ENCODE results near the gene SP140. TPM values are rescaled to one million over a fixed set of nuclear protein-coding genes. Genes with fewer than 3 reads are reported as not detected.

Gene SP140
- polyA plus RNA-seq, result under 1 TPM; 0.28 to 0.71 TPM

DNA sequence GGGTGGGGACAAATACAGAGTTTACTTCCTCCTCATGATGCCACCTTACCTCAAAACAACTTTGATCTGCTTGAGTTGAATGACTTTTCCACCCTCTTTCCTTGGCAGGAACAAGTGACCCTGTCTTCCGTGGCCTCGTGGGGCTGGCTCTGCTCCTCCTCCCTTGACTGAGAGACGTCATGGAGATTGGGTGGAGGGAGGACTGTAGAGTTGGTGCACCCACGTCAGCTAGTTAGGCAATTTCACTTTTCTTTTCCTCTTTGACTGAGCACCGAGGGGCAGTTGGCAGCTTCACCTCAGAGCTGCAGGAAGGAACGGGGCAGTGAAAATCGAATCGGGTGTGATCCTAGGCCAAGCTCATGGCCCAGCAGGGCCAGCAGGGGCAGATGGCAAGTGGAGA is at the start of gene SP140:
Gene SP140, plus strand, starts transcription at position 251 of the 400 bp plus-strand sequence. Its CDS starts 109 bp downstream, at position 360.
- 67 to 71% methylated on average over 8 of the region's 8 CpGs for WGBS, 2 donors
- Histone ChIP-seq H3K9me3 (ENCODE audit: control insufficient read depth in 2 of 2, insufficient read depth in 1 of 2, low read depth in 1 of 2, low read length in 1 of 2) (no peaks in the 10 kb centered on the region), H3K4me1 (ENCODE audit: control insufficient read depth in 2 of 2, insufficient read depth in 2 of 2, low read length in 1 of 2) (peaks cover 0 to 3% of the 10 kb centered on the region in 2 donors), H3K4me3 (ENCODE audit: low read depth in 1 of 2, low read length in 2 of 2) (peak within 1 kb of the TSS in 1 of 2 donors; percentile 19), H3K27me3 (ENCODE audit: control insufficient read depth in 1 of 2, insufficient read depth in 2 of 2, low read length in 2 of 2) (no peaks in the 10 kb centered on the region), H3K27ac (ENCODE audit: low read depth in 2 of 2, low read length in 1 of 2) (peak within 1 kb of the TSS; percentile 47 to 66), H3K36me3 (ENCODE audit: control insufficient read depth in 2 of 2, insufficient read depth in 2 of 2, low read length in 1 of 2) (no peaks in the 10 kb centered on the region)

DNA sequence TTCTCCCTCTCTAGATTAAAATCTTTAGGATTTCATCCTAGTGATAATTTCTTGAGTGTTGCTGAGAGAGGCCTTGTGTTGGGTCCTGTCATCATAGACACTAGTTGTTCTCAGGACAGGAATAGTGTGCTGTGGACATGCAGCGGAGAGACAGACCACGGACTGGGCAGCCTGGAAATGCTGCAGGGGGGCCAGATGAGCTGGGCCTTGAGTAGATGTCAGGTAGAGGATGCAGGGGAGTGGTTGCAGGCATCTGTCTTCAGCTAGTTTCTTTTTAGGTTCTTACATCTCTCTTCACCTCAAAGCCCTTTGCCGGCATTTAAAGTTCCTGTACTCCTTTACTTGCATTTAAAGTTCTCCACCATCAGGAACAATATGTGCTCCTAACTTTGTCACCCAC is 48.5 kb upstream of the SP140 start:
- Histone ChIP-seq H3K4me3 (ENCODE audit: low read depth in 1 of 2, low read length in 2 of 2) (no peak overlapping the region), H3K36me3 (ENCODE audit: control insufficient read depth in 2 of 2, insufficient read depth in 2 of 2, low read length in 1 of 2) (peaks cover 17 to 18% of the 10 kb centered on the region in 2 donors), H3K4me1 (ENCODE audit: control insufficient read depth in 2 of 2, insufficient read depth in 2 of 2, low read length in 1 of 2) (no peaks in the 10 kb centered on the region), H3K27me3 (ENCODE audit: control insufficient read depth in 1 of 2, insufficient read depth in 2 of 2, low read length in 2 of 2) (no peaks in the 10 kb centered on the region), H3K27ac (ENCODE audit: low read depth in 2 of 2, low read length in 1 of 2) (no peak overlapping the region), H3K9me3 (ENCODE audit: control insufficient read depth in 2 of 2, insufficient read depth in 1 of 2, low read depth in 1 of 2, low read length in 1 of 2) (no peaks in the 10 kb centered on the region)
- 78 to 81% methylated on average over 3 of the region's 3 CpGs for WGBS, 2 donors

DNA sequence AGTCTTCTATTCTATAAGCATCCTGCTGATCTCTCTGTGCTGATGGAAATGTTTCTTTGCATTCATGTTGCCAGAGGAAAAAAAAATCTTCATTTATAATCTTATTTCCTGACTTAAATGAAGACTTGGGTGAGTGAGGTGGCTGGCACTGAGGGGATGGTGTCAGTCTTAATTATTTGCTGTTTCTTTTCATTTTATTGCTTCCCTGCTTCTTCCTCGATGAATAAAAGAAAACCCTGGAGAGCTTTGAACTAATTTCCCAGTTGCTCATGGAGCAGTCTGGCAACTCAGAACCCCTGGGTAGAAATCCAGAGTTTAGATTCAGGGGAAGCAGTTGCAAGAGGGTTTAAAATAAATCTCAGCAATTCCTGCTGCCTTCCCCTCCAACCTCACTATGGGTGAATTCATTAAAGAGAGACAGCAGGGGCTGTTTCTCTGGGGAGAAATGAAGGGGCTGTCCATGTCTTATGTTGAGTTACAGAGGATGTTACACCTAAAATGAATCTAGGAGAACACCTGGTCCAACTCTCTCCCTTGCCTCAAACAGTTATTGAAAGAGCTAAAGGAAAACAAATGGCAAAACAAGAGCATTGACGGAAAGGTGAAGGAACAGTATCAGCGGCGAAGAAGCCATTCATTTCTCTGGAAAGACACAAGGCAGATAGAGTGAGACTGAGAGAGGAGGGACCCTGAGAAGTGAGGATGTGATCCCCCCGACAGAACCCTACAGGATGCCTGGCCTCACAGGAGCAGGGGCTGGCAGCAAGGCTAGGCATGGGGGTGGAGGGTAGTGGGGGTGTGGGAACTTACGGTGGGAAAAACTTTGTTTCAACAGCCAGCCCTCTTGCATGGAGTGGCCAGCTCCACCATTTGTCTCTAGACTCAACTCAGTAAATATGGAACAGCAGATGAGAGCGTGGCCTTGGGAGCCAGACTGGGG is 46.7 kb upstream of the SP140 start:
- WGBS, 2 donors, result 92 to 93% methylated on average over 7 of the region's 7 CpGs
- H3K4me3 ChIP-seq (ENCODE audit: low read depth in 1 of 2, low read length in 2 of 2), result no peak overlapping the region
- peaks cover 15 to 22% of the 10 kb centered on the region in 2 donors for H3K36me3 ChIP-seq (ENCODE audit: control insufficient read depth in 2 of 2, insufficient read depth in 2 of 2, low read length in 1 of 2)
- no peaks in the 10 kb centered on the region for H3K27me3 ChIP-seq (ENCODE audit: control insufficient read depth in 1 of 2, insufficient read depth in 2 of 2, low read length in 2 of 2)
- peaks cover 0 to 2% of the 10 kb centered on the region in 2 donors for H3K9me3 ChIP-seq (ENCODE audit: control insufficient read depth in 2 of 2, insufficient read depth in 1 of 2, low read depth in 1 of 2, low read length in 1 of 2)
- H3K27ac ChIP-seq (ENCODE audit: low read depth in 2 of 2, low read length in 1 of 2), result no peak overlapping the region
- no peaks in the 10 kb centered on the region for H3K4me1 ChIP-seq (ENCODE audit: control insufficient read depth in 2 of 2, insufficient read depth in 2 of 2, low read length in 1 of 2)

DNA sequence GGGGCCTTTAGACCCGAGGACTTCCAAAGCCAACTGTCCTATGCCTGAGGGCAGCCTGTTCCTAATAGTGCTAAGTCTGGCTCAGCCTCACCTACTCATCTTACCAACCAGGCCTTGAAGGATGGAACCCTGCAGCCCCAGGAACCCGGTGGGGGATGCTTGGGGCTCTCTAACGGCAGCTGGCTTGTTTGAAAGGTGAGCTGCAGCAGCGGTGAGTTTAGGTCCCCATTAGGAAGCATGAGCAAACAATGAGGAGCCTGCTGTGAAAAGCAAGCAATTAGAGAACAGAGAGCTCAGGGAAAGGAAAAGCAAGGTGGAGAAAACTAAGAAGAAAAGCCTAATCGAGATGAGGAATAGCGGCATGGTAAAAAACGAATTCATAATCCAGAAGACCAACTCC is 45.6 kb upstream of the SP140 start:
- Histone ChIP-seq H3K27me3 (ENCODE audit: control insufficient read depth in 1 of 2, insufficient read depth in 2 of 2, low read length in 2 of 2) (no peaks in the 10 kb centered on the region), H3K4me1 (ENCODE audit: control insufficient read depth in 2 of 2, insufficient read depth in 2 of 2, low read length in 1 of 2) (no peaks in the 10 kb centered on the region), H3K27ac (ENCODE audit: low read depth in 2 of 2, low read length in 1 of 2) (no peak overlapping the region), H3K36me3 (ENCODE audit: control insufficient read depth in 2 of 2, insufficient read depth in 2 of 2, low read length in 1 of 2) (peaks cover 15 to 18% of the 10 kb centered on the region in 2 donors), H3K4me3 (ENCODE audit: low read depth in 1 of 2, low read length in 2 of 2) (no peak overlapping the region), H3K9me3 (ENCODE audit: control insufficient read depth in 2 of 2, insufficient read depth in 1 of 2, low read depth in 1 of 2, low read length in 1 of 2) (peaks cover 0 to 2% of the 10 kb centered on the region in 2 donors)
- 86 to 89% methylated on average over 7 of the region's 7 CpGs for WGBS, 2 donors

DNA sequence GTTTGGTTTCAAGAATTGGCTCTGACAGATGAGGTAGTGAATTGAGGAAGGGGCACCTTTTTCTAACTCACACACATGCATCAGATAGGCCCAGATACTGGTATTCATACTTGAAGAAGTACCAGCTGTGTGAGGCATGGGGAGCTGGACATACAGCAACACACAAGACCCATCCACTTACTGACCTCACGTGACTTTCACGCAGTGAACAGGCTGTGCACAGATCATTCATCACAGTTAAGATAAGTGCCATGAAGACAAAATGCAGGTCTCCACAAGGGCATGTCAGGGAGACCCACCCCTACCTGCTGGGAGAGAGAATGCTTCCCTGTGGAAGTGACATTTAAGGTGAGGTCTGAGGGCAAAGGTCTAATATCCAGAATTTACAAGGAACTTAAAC is 44.3 kb upstream of the SP140 start:
- 87 to 94% methylated on average over 2 of the region's 2 CpGs for WGBS, 2 donors
- no peaks in the 10 kb centered on the region for H3K27me3 ChIP-seq (ENCODE audit: control insufficient read depth in 1 of 2, insufficient read depth in 2 of 2, low read length in 2 of 2)
- peaks cover 0 to 2% of the 10 kb centered on the region in 2 donors for H3K9me3 ChIP-seq (ENCODE audit: control insufficient read depth in 2 of 2, insufficient read depth in 1 of 2, low read depth in 1 of 2, low read length in 1 of 2)
- H3K4me1 ChIP-seq (ENCODE audit: control insufficient read depth in 2 of 2, insufficient read depth in 2 of 2, low read length in 1 of 2), result no peaks in the 10 kb centered on the region
- no peak overlapping the region for H3K4me3 ChIP-seq (ENCODE audit: low read depth in 1 of 2, low read length in 2 of 2)
- peaks cover 15 to 21% of the 10 kb centered on the region in 2 donors for H3K36me3 ChIP-seq (ENCODE audit: control insufficient read depth in 2 of 2, insufficient read depth in 2 of 2, low read length in 1 of 2)
- H3K27ac ChIP-seq (ENCODE audit: low read depth in 2 of 2, low read length in 1 of 2), result no peak overlapping the region

DNA sequence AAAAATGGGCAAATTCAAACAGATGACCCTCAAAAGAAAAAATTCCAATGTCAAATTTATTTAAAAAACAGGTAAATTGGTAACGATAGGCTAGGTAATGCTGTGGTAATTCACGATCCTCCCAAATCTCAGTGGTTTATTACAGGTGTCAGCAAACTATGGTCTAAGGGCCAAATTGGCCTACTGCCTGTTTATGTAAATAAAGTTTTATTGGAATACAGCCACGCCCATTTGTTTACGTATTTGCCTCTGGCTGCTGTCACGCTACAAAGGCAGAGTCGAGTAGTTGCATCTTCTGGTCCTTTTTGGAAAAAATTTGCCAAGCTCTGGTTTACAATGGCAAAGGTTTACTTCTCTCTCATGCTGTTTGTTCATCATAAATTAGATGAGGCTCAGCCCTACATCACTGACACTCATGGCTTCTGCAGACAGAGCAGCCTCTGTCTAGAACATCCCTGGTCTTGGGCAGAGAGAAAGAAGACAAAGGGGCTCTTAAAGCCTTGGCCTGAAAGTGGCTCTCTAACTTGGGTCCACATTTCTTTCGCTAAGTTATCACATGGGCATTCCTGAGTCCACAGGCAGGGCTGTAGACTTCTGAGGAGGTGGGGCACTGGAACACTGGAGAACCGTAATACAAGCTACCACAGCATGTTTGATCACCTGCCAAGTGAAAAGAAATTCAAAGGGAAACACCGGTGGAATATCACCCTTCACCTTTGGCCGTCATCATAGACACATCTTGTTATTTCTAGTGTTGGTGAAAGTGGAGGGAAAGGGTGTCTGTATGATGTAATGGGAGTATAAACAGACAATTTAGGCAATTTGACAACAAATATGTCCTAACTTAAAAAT is 40.6 kb upstream of the SP140 start:
- Histone ChIP-seq H3K27ac (ENCODE audit: low read depth in 2 of 2, low read length in 1 of 2) (no peak overlapping the region), H3K27me3 (ENCODE audit: control insufficient read depth in 1 of 2, insufficient read depth in 2 of 2, low read length in 2 of 2) (no peaks in the 10 kb centered on the region), H3K4me3 (ENCODE audit: low read depth in 1 of 2, low read length in 2 of 2) (no peak overlapping the region), H3K9me3 (ENCODE audit: control insufficient read depth in 2 of 2, insufficient read depth in 1 of 2, low read depth in 1 of 2, low read length in 1 of 2) (peaks cover 0 to 2% of the 10 kb centered on the region in 2 donors), H3K4me1 (ENCODE audit: control insufficient read depth in 2 of 2, insufficient read depth in 2 of 2, low read length in 1 of 2) (no peaks in the 10 kb centered on the region), H3K36me3 (ENCODE audit: control insufficient read depth in 2 of 2, insufficient read depth in 2 of 2, low read length in 1 of 2) (peaks cover 7 to 11% of the 10 kb centered on the region in 2 donors)
- 67 to 68% methylated on average over 10 of the region's 10 CpGs for WGBS, 2 donors

DNA sequence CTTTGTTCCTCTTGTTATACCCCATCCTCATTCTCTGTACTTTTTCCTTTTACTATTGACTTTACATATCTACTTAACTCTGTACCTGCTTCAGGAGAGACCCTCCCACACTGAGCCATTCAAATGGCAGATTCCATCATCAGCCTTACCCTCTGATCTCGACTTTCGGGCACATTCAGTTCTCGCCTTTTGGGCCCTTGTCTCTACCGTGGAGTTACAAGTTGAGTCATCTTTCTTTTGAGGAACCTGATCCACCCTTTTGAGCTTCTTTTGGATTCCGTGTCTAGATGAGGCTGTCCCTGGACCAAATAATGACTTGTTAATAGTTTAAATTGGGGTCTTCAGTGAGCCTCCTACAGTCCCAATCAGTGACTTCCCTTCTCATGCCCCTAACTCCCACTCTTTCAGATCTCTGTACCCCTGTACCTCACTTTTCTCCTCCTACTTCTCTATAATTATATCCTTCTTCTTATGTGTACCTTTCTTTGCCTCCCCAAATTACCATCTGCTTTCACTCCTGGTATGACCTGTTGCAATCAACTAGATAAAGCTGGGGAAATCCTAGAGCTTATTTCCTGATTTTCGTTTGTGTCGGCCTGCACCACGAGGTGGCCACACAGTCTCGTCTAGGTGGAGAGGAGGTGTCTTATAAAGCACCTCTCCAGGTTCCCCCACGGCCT is 23.0 kb upstream of the SP140 start:
- Histone ChIP-seq H3K4me3 (ENCODE audit: low read depth in 1 of 2, low read length in 2 of 2) (no peak overlapping the region), H3K36me3 (ENCODE audit: control insufficient read depth in 2 of 2, insufficient read depth in 2 of 2, low read length in 1 of 2) (peaks cover 1 to 17% of the 10 kb centered on the region in 2 donors), H3K4me1 (ENCODE audit: control insufficient read depth in 2 of 2, insufficient read depth in 2 of 2, low read length in 1 of 2) (no peaks in the 10 kb centered on the region), H3K9me3 (ENCODE audit: control insufficient read depth in 2 of 2, insufficient read depth in 1 of 2, low read depth in 1 of 2, low read length in 1 of 2) (peaks cover 0 to 3% of the 10 kb centered on the region in 2 donors), H3K27me3 (ENCODE audit: control insufficient read depth in 1 of 2, insufficient read depth in 2 of 2, low read length in 2 of 2) (no peaks in the 10 kb centered on the region), H3K27ac (ENCODE audit: low read depth in 2 of 2, low read length in 1 of 2) (no peak overlapping the region)
- 84 to 87% methylated on average over 10 of the region's 10 CpGs for WGBS, 2 donors

DNA sequence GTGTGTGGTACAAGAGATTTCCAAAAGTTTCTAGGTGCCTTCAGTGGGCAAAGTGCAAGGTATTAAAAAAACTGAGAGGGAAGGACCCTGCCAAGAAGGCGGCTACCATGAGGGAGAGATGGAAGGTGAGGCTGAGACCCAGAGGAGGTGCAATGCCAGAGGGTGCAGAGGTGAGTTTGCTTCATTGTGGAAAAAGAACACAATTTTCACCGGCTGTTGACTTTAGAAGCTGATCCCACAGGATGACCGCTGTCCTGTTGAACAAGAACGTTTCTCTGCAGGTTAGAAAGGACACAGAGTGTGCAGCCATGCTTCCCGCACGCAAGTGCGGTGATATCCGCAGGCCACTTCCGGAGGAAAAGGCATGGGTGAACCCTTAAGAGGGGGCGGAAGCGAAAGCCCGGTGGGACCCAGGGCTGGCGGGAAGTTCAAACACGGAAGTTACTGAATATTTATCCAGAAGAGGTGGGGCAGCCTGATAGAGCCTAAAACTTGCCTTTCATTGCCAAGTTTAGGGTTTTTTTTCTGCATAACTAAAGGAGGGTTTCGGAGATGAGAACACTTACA is 22.3 kb upstream of the SP140 start:
- Histone ChIP-seq H3K4me3 (ENCODE audit: low read depth in 1 of 2, low read length in 2 of 2) (no peak overlapping the region), H3K4me1 (ENCODE audit: control insufficient read depth in 2 of 2, insufficient read depth in 2 of 2, low read length in 1 of 2) (no peaks in the 10 kb centered on the region), H3K9me3 (ENCODE audit: control insufficient read depth in 2 of 2, insufficient read depth in 1 of 2, low read depth in 1 of 2, low read length in 1 of 2) (peaks cover 0 to under 1% of the 10 kb centered on the region in 2 donors), H3K27me3 (ENCODE audit: control insufficient read depth in 1 of 2, insufficient read depth in 2 of 2, low read length in 2 of 2) (no peaks in the 10 kb centered on the region), H3K36me3 (ENCODE audit: control insufficient read depth in 2 of 2, insufficient read depth in 2 of 2, low read length in 1 of 2) (peaks cover 3 to 14% of the 10 kb centered on the region in 2 donors), H3K27ac (ENCODE audit: low read depth in 2 of 2, low read length in 1 of 2) (no peak overlapping the region)
- 90 to 92% methylated on average over 15 of the region's 15 CpGs for WGBS, 2 donors

DNA sequence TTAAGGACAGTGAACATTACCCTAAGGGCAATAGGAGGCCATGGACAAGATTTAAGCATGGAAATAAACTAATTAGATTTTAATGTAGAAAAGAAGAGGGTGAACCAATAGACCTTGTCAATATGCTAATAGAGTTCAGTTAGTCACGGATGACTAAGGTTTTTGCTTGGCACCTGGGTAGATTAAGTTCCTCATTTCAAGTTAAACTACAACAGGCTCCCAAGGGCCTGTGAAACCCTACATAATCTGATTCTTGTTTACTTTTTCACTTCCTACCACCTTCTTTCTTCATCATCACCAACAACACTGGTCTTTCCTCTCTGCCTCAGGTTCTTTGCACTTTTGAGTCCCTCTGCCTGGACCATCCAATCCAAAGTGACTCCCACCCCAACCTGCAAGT is 20.5 kb upstream of the SP140 start:
- 80% methylated on average over 1 of the region's 1 CpG for WGBS, 2 donors
- no peak overlapping the region for H3K4me3 ChIP-seq (ENCODE audit: low read depth in 1 of 2, low read length in 2 of 2)
- peaks cover 11 to 17% of the 10 kb centered on the region in 2 donors for H3K36me3 ChIP-seq (ENCODE audit: control insufficient read depth in 2 of 2, insufficient read depth in 2 of 2, low read length in 1 of 2)
- H3K27ac ChIP-seq (ENCODE audit: low read depth in 2 of 2, low read length in 1 of 2), result no peak overlapping the region
- no peaks in the 10 kb centered on the region for H3K27me3 ChIP-seq (ENCODE audit: control insufficient read depth in 1 of 2, insufficient read depth in 2 of 2, low read length in 2 of 2)
- no peaks in the 10 kb centered on the region for H3K9me3 ChIP-seq (ENCODE audit: control insufficient read depth in 2 of 2, insufficient read depth in 1 of 2, low read depth in 1 of 2, low read length in 1 of 2)
- H3K4me1 ChIP-seq (ENCODE audit: control insufficient read depth in 2 of 2, insufficient read depth in 2 of 2, low read length in 1 of 2), result no peaks in the 10 kb centered on the region

Measured in esophagus (tissue), 2 donors.